Stomach (tissue), 9 donors: ENCODE measurements around the gene IGF2BP3. TPM values are rescaled to one million over a fixed set of nuclear protein-coding genes. Genes with fewer than 3 reads are reported as not detected.

Source experiments
- DNase-seq, 2 donors: peaks; one replicate each; pipeline versions ENCODE4 v3.0.0 to v3.0.0-alpha.2; 2013 to 2019
- H3K27ac ChIP-seq, 5 donors: fragments of 200-600 bp in 4 of 5; sonication (generic) in 4 of 5; one replicate each; pipeline ENCODE4 v1.5.1; 2013 to 2019; ENCODE audit warnings: mild to moderate bottlenecking in 1 of 5, moderate library complexity in 1 of 5
- H3K27me3 ChIP-seq, 3 donors: fragments of 200-600 bp; sonication (generic); one replicate each; pipeline ENCODE4 v1.5.1; 2017 to 2019; ENCODE audit warnings: mixed run types in 1 of 3
- H3K36me3 ChIP-seq, 4 donors: fragments of 200-600 bp; sonication (generic); 1 replicate in 3 of 4; 2 replicates in 1 of 4; pipeline ENCODE4 v1.5.1; 2016 to 2019
- H3K4me1 ChIP-seq, 4 donors: fragments of 200-600 bp; sonication (generic); one replicate each; pipeline ENCODE4 v1.5.1; 2016 to 2019
- H3K4me3 ChIP-seq, 4 donors: fragments of 200-600 bp; sonication (generic) in 3 of 4; one replicate each; pipeline ENCODE4 v1.5.1; 2016 to 2019; ENCODE audit warnings: mild to moderate bottlenecking in 1 of 4
- H3K9me3 ChIP-seq, 4 donors: fragments of 200-600 bp; sonication (generic); one replicate each; pipeline ENCODE4 v1.5.1; 2016 to 2019
- CTCF ChIP-seq, 7 experiments: fragments of 450-650 bp in 4 of 7; fragments of 200-600 bp in 3 of 7; sonication (generic) in 3 of 7; IDR thresholded peaks; one replicate each; pipeline ENCODE4 v1.5.1; 2016 to 2019; ENCODE audit warnings: antibody characterized with exemption in 7 of 7, control low read depth in 2 of 7, mild to moderate bottlenecking in 1 of 7
- EP300 ChIP-seq: sonication (generic); formaldehyde crosslinking; IDR thresholded peaks from one replicate; pipeline ENCODE4 v1.6.1; 2017; ENCODE audit warnings: antibody characterized with exemption
- POLR2A ChIP-seq, 4 donors: fragments of 450-650 bp; IDR thresholded peaks; one replicate each; pipeline ENCODE4 v1.6.1; 2016; ENCODE audit warnings: antibody characterized with exemption in 4 of 4, control low read depth in 2 of 4, mild to moderate bottlenecking in 1 of 4, moderate library complexity in 1 of 4
- POLR2AphosphoS5 ChIP-seq, 3 donors: sonication (generic); formaldehyde crosslinking; IDR thresholded peaks; one replicate each; pipeline ENCODE4 v1.6.1; 2016; ENCODE audit warnings: antibody characterized with exemption in 3 of 3
- WGBS, 5 donors: extraction: QIAGEN DNeasy Blood & Tissue Kit in 3 of 5; methylation state at CpG; one replicate each; pipeline versions ENCODE4 v1.1.5 to v1.1.7; 2013 to 2018; 5-methylcytosine and 5-hydroxymethylcytosine counted together
- intact Hi-C: fragments of 100-400 bp; cut with DNase I; formaldehyde crosslinking; loops from one replicate; pipeline ENCODE4 v1.15.1; 2023; ENCODE audit warnings: low total_unique reads
- polyA plus RNA-seq, 3 donors: library from polyadenylated mRNA; stranded (reverse); fragments of 200-250 nt; gene quantifications; one replicate each; pipeline ENCODE4 v1.2.3, GENCODE V29; 2013
- small RNA-seq, 4 donors: library from RNA; depleted of rRNA; stranded (forward); fragments of <200 nt; gene quantifications; one replicate each; pipeline ENCODE3, GENCODE V24; 2016
- total RNA-seq, 5 donors: library from RNA; depleted of rRNA; stranded (reverse); fragments of >200 nt; gene quantifications; one replicate each; pipeline versions ENCODE4 v1.1.0 to v1.2.3, GENCODE V29; 2014 to 2016
- donor health status: healthy with polysubstance abuse.
- donor health status: Bipolar disorder and iron deficiency.
- donor health status: healthy.

Gene IGF2BP3
- total and polyA plus RNA-seq, 8 donors, result 0.43 to 61.9 (median 5.2) TPM; not detected in 4

- WGBS, 5 donors, result 67 to 82% (median 74%) methylated on average over 7 of the region's 7 CpGs
- peaks cover 0 to 14% (median 5%) of the 10 kb centered on the region in 4 donors for H3K36me3 ChIP-seq
- TF ChIP-seq POLR2A (IDR thresholded peaks at IDR 0.05), result no peak
- TF ChIP-seq EP300, result no peak
- TF ChIP-seq POLR2AphosphoS5 (IDR thresholded peaks at IDR 0.05), result no peak
- no peak for TF ChIP-seq CTCF (IDR thresholded peaks at IDR 0.05)
- H3K27ac ChIP-seq, result no peak overlapping the region
- H3K27me3 ChIP-seq, result peaks cover 0 to 11% (median 0%) of the 10 kb centered on the region in 3 donors
- no peaks in the 10 kb centered on the region for H3K9me3 ChIP-seq
- H3K4me1 ChIP-seq, result peaks cover 0 to 6% (median 0%) of the 10 kb centered on the region in 4 donors
- H3K4me3 ChIP-seq, result no peak overlapping the region
- intact Hi-C loops, result no loop called here
- DNase-seq, result no peak
Measured at GRCh38 chr7:23264916-23265458, 205.3 kb downstream of the IGF2BP3 start.

DNA sequence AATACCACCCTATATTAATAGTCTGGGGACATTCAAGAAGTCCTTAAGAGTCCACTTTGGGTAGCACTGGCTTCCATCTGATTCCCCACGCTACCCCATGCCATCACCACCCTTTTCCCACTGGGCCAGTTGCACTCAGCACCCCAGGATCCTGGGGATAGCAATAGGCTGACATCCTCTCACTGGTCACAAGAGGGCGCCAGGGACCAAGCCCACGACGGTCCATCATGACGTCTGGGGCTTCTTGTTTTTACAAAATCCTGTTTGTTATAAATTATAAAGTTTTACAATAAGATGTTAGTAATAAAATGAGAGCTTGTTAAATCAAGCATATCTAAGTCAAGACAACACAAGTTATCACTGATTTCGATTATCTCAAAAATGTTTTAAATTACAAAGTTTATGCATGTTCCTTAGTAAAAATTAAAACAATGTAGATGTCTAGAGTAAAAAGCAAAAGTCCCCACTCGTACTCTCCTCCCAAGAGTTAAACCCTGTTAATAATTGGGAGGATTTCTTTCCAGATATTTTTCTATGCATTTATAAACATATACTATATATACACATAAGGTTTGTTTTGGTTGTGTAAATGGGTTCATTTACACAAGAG, 208.3 kb downstream of the IGF2BP3 start:
- 3 to 5% (median 4%) methylated on average over 7 of the region's 7 CpGs for WGBS, 5 donors
- Histone ChIP-seq H3K36me3 (peaks cover 0 to 15% (median 6%) of the 10 kb centered on the region in 4 donors), H3K27me3 (peaks cover 0 to 14% (median 3%) of the 10 kb centered on the region in 3 donors), H3K4me1 (peaks cover 0 to 6% (median 0%) of the 10 kb centered on the region in 4 donors), H3K27ac (no peak overlapping the region), H3K4me3 (no peak overlapping the region), H3K9me3 (no peaks in the 10 kb centered on the region)
- TF ChIP-seq POLR2AphosphoS5 (IDR thresholded peaks at IDR 0.05), result no peak
- TF ChIP-seq EP300, result no peak
- TF ChIP-seq CTCF (IDR thresholded peaks at IDR 0.05), result peak in 5 of 7 experiments; percentile 37 to 69 (median 58)
- TF ChIP-seq POLR2A (IDR thresholded peaks at IDR 0.05), result no peak
- intact Hi-C loops, result no loop called here
- peak; percentile 50 to 87 for DNase-seq

DNA sequence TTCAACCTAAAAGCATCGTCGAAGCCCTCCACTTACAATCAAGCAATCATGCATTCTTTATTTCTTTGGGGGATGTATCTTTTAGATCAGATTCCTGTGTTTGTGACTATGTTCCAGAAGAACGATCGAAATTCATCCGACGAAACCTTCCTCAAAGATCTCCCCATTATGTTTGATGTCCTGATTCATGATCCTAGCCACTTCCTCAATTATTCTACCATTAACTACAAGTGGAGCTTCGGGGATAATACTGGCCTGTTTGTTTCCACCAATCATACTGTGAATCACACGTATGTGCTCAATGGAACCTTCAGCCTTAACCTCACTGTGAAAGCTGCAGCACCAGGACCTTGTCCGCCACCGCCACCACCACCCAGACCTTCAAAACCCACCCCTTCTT, 209.9 kb downstream of the IGF2BP3 start:
- peaks cover 0 to 15% (median 3%) of the 10 kb centered on the region in 3 donors for H3K27me3 ChIP-seq
- intact Hi-C loops, result no loop called here
- DNase-seq, result no peak
- H3K36me3 ChIP-seq, result peaks cover 0 to 18% (median 3%) of the 10 kb centered on the region in 4 donors
- TF ChIP-seq EP300 (no peak), POLR2A (IDR thresholded peaks at IDR 0.05) (no peak), POLR2AphosphoS5 (IDR thresholded peaks at IDR 0.05) (no peak), CTCF (IDR thresholded peaks at IDR 0.05) (no peak)
- H3K9me3 ChIP-seq, result no peaks in the 10 kb centered on the region
- H3K4me1 ChIP-seq, result peaks cover 0 to 6% (median 0%) of the 10 kb centered on the region in 4 donors
- H3K4me3 ChIP-seq, result no peak overlapping the region
- H3K27ac ChIP-seq, result no peak overlapping the region
- 81 to 86% (median 84%) methylated on average over 10 of the region's 10 CpGs for WGBS, 5 donors

Small RNA genes lying within 50 kb of the gene (small RNA-seq; reads per million reads assigned to genes)
- gene AC079780.1 (0 reads per million in 4 donors), gene RF00019 (0 reads per million in 4 donors), gene RNU7-143P (0 reads per million in 4 donors), gene SNORD65C (0 to 0.31 (median 0.11) reads per million in 4 donors)

Other genes starting within 250 kb of the IGF2BP3 start
- gene GPNMB, start 223.7 kb downstream of the IGF2BP3 start, total RNA-seq, result 10 to 100 TPM; 11.7 to 32.7 (median 26.1) TPM
- 10 to 100 TPM in 1 of 3 donors, 1 to 10 TPM in 2; 6.1 to 27.8 (median 9.4) TPM for gene GPNMB, start 223.7 kb downstream of the IGF2BP3 start, polyA plus RNA-seq
- gene MALSU1, start 171.2 kb downstream of the IGF2BP3 start, total RNA-seq, result 10 to 100 TPM in 4 of 5 donors, 1 to 10 TPM in 1; 2.9 to 79.9 (median 68.9) TPM
- 10 to 100 TPM; 32.9 to 49.3 (median 42.8) TPM for gene MALSU1, start 171.2 kb downstream of the IGF2BP3 start, polyA plus RNA-seq
- gene TRA2A, start 61.5 kb upstream of the IGF2BP3 start, total RNA-seq, result 10 to 100 TPM; 24.5 to 87.2 (median 43.4) TPM
- gene TRA2A, start 61.5 kb upstream of the IGF2BP3 start, polyA plus RNA-seq, result 10 to 100 TPM; 36.8 to 53.4 (median 36.9) TPM
- 10 to 100 TPM in 3 of 5 donors, 1 to 10 TPM in 1, not detected in 1; 7.6 to 29.7 (median 14.8) TPM for gene CCDC126, start 126.9 kb upstream of the IGF2BP3 start, total RNA-seq
- 1 to 10 TPM; 2.8 to 4.8 (median 3.5) TPM for gene CCDC126, start 126.9 kb upstream of the IGF2BP3 start, polyA plus RNA-seq
- gene FAM221A, start 209.7 kb upstream of the IGF2BP3 start, total RNA-seq, result 10 to 100 TPM; 15.4 to 79.9 (median 30.3) TPM
- 10 to 100 TPM; 10.6 to 19.9 (median 10.9) TPM for gene FAM221A, start 209.7 kb upstream of the IGF2BP3 start, polyA plus RNA-seq
- 1 to 10 TPM in 4 of 5 donors, not detected in 1; 1.7 to 9.0 (median 3.3) TPM for gene STK31, start 239.7 kb upstream of the IGF2BP3 start, total RNA-seq
- gene STK31, start 239.7 kb upstream of the IGF2BP3 start, polyA plus RNA-seq, result under 1 TPM in 2 of 3 donors, not detected in 1; 0.65 to 0.68 TPM